Loucy (cell line): ENCODE data around the gene EXD2.

ENCODE experiments used
- EZH2phosphoT487 ChIP-seq: fragments of 200-600 bp; IDR thresholded peaks from 2 replicates; pipeline ENCODE4 v1.6.1; 2018; ENCODE audit warnings: antibody characterized with exemption, mild to moderate bottlenecking, moderate library complexity, borderline replicate concordance
- TF ChIP-seq, protein P1 (sequence below): fragments of 200-600 bp; sonication (generic); conservative IDR thresholded peaks from 2 replicates; pipeline ENCODE4 v1.5.1; 2014; ENCODE audit warnings: mild to moderate bottlenecking, antibody characterized with exemption, low read length

DNA sequence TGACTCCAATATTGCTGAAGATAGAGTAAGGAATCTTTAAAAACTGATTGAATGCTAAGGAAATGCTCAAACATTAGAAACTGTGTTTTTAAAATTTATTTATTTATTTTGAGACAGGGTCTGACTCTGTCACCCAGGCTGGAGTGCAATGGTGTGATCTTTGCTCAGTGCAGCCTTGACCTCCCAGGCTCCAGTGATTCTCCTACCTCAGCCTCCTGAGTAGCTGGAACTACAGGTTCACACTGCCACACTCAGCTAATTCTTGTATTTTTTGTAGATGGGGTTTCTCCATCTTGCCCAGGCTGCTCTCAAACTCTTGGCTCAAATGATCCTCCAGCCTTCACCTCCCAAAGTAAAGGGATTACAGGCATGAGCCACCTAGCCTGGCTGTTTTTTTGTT is 35.1 kb upstream of the EXD2 start:
- TF ChIP-seq, protein P1, sequence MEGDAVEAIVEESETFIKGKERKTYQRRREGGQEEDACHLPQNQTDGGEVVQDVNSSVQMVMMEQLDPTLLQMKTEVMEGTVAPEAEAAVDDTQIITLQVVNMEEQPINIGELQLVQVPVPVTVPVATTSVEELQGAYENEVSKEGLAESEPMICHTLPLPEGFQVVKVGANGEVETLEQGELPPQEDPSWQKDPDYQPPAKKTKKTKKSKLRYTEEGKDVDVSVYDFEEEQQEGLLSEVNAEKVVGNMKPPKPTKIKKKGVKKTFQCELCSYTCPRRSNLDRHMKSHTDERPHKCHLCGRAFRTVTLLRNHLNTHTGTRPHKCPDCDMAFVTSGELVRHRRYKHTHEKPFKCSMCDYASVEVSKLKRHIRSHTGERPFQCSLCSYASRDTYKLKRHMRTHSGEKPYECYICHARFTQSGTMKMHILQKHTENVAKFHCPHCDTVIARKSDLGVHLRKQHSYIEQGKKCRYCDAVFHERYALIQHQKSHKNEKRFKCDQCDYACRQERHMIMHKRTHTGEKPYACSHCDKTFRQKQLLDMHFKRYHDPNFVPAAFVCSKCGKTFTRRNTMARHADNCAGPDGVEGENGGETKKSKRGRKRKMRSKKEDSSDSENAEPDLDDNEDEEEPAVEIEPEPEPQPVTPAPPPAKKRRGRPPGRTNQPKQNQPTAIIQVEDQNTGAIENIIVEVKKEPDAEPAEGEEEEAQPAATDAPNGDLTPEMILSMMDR = no peak
- no peak for TF ChIP-seq EZH2phosphoT487
